ENCODE results near the gene PLIN1. TPM values are rescaled to one million over a fixed set of nuclear protein-coding genes. Genes with fewer than 3 reads are reported as not detected.

PLIN1 gene
- total RNA-seq, 1 experiment from 2014 or later: 0.32 TPM

GRCh38 chr15:89656116-89656815 is 22.9 kb downstream of the PLIN1 start:
- Histone ChIP-seq H3K4me1 (ENCODE audit: control insufficient read depth in 1 of 2, insufficient read depth in 2 of 2, low read length in 2 of 2) (no peaks in the 10 kb centered on the region), H3K27me3 (ENCODE audit: insufficient read depth, low read length) (no peaks in the 10 kb centered on the region), H3K4me3 (replicated peaks in 1 of 2; ENCODE audit: low read depth in 1 of 2, low read length in 2 of 2) (no peak overlapping the region), H3K9ac (ENCODE audit: low read length) (no peak overlapping the region), H4K20me1 (ENCODE audit: insufficient read depth) (no peaks in the 10 kb centered on the region), H3K4me2 (ENCODE audit: low read length) (no peak overlapping the region), H2AFZ (ENCODE audit: low read depth, low read length, poor library complexity, severe bottlenecking) (no peak overlapping the region), H3K79me2 (ENCODE audit: insufficient read depth, low read length) (no peaks in the 10 kb centered on the region), H3K9me3 (ENCODE audit: control insufficient read depth in 1 of 2, insufficient read depth in 1 of 2, low read depth in 1 of 2, low read length in 2 of 2) (no peaks in the 10 kb centered on the region), H3K27ac (ENCODE audit: low read depth, low read length) (no peak overlapping the region), H3K36me3 (ENCODE audit: control insufficient read depth in 1 of 2, insufficient read depth in 2 of 2, low read length in 2 of 2) (no peaks in the 10 kb centered on the region), H3K9me2 (ENCODE audit: insufficient read depth) (no peaks in the 10 kb centered on the region)
- POLR2A ChIA-PET: no interaction called here
- DNase-seq (ENCODE audit: low read depth, low spot score): no peak
- TF ChIP-seq YY1 (IDR thresholded peaks at IDR 0.05; ENCODE audit: extremely low read depth, insufficient replicate concordance, low read depth, low read length) (no peak), CTCF (IDR thresholded peaks at IDR 0.05 in 2 of 3, conservative IDR thresholded peaks at IDR 0.05 in 1 of 3; ENCODE audit: borderline replicate concordance in 1 of 3, insufficient read depth in 1 of 3, low read depth in 2 of 3, low read length in 2 of 3) (no peak), ZNF274 (IDR thresholded peaks at IDR 0.05; ENCODE audit: low read depth, low read length) (no peak), SRF (IDR thresholded peaks at IDR 0.05; ENCODE audit: low read depth) (no peak), SIN3A (IDR thresholded peaks at IDR 0.05; ENCODE audit: low read depth) (no peak), POLR2A (IDR thresholded peaks at IDR 0.05; ENCODE audit: borderline replicate concordance, extremely low read depth, insufficient read depth, insufficient read length) (no peak), RAD21 (IDR thresholded peaks at IDR 0.05; ENCODE audit: low read depth) (no peak), ELF1 (IDR thresholded peaks at IDR 0.05; ENCODE audit: borderline replicate concordance, low read depth) (no peak), CEBPB (IDR thresholded peaks at IDR 0.05; ENCODE audit: low read depth) (no peak), EZH2phosphoT487 (IDR thresholded peaks at IDR 0.05; ENCODE audit: borderline replicate concordance) (no peak), EGR1 (IDR thresholded peaks at IDR 0.05; ENCODE audit: low read depth) (no peak), ZFX (IDR thresholded peaks at IDR 0.05) (no peak), TCF7L2 (IDR thresholded peaks at IDR 0.05; ENCODE audit: borderline replicate concordance, extremely low read depth, insufficient read depth, insufficient read length) (no peak), JUND (IDR thresholded peaks at IDR 0.05) (no peak)
- TF ChIP-seq, protein P1, sequence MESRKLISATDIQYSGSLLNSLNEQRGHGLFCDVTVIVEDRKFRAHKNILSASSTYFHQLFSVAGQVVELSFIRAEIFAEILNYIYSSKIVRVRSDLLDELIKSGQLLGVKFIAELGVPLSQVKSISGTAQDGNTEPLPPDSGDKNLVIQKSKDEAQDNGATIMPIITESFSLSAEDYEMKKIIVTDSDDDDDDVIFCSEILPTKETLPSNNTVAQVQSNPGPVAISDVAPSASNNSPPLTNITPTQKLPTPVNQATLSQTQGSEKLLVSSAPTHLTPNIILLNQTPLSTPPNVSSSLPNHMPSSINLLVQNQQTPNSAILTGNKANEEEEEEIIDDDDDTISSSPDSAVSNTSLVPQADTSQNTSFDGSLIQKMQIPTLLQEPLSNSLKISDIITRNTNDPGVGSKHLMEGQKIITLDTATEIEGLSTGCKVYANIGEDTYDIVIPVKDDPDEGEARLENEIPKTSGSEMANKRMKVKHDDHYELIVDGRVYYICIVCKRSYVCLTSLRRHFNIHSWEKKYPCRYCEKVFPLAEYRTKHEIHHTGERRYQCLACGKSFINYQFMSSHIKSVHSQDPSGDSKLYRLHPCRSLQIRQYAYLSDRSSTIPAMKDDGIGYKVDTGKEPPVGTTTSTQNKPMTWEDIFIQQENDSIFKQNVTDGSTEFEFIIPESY (IDR thresholded peaks at IDR 0.05; ENCODE audit: extremely low read depth, insufficient replicate concordance, low read length): no peak
- TF ChIP-seq, protein P2, sequence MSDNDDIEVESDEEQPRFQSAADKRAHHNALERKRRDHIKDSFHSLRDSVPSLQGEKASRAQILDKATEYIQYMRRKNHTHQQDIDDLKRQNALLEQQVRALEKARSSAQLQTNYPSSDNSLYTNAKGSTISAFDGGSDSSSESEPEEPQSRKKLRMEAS (IDR thresholded peaks at IDR 0.05): no peak
- BruUV-seq (replicated peaks): no TSS peak
- CTCF ChIA-PET: interaction anchor here (1.5 to 2.6 kb wide), 2 partner anchors 9 to 17 kb away, joined by 7 read pairs; no protein-coding TSS in a partner anchor
- ATAC-seq: no peak; the same call in 1 of the 2 replicates
- RAD21 ChIA-PET (ENCODE audit: low non-redundant PET in 1 of 2, low total read pairs in 2 of 2, uncharacterized antibody in 2 of 2, unreplicated experiment in 2 of 2): no interaction called here
- intact Hi-C loops (cut with micrococcal nuclease): no loop called here
